Activated naive CD4-positive, alpha-beta T cell treated with anti-CD3 and anti-CD28 coated beads for 36 hours (primary cell): ENCODE data around the gene NFYA. TPM values are rescaled to one million over a fixed set of nuclear protein-coding genes. Genes with fewer than 3 reads are reported as not detected.

Experiments used
- CTCF ChIA-PET: fragments of 350-600 bp; sonication (Branson Sonifier 250); formaldehyde crosslinking; loops from one replicate; lab custom pipeline; 2021; ENCODE audit warnings: antibody characterized with exemption; lab: Charles Lee
- DNase-seq: peaks from one replicate; pipeline ENCODE4 v3.0.0-alpha.2; 2020
- H3K27ac Mint-ChIP-seq: one replicate; pipeline ENCODE4 v1.8.0; 2021; ENCODE audit warnings: mild to moderate bottlenecking, mixed read lengths
- H3K27me3 Mint-ChIP-seq: one replicate; pipeline ENCODE4 v1.8.0; 2021; ENCODE audit warnings: low read depth, mixed read lengths
- H3K36me3 Mint-ChIP-seq: one replicate; pipeline ENCODE4 v1.8.0; 2021; ENCODE audit warnings: low read depth, mixed read lengths
- H3K4me1 Mint-ChIP-seq: one replicate; pipeline ENCODE4 v1.8.0; 2021; ENCODE audit warnings: low read depth, mixed read lengths
- H3K4me3 Mint-ChIP-seq: one replicate; pipeline ENCODE4 v1.8.0; 2021; ENCODE audit warnings: mild to moderate bottlenecking, moderate library complexity, mixed read lengths
- H3K9me3 Mint-ChIP-seq: one replicate; pipeline ENCODE4 v1.8.0; 2021; ENCODE audit warnings: mixed read lengths
- intact Hi-C: fragments of 100-400 bp; cut with micrococcal nuclease; formaldehyde crosslinking; loops from one replicate; pipeline ENCODE4 v1.15.1; 2023
- total RNA-seq, 2 experiments: library from RNA; stranded (reverse); gene quantifications; one replicate each; pipeline ENCODE4 v1.2.3, GENCODE V29; 2021

Gene NFYA
- total RNA-seq, 2 experiments from 2014 or later, result 38.0 to 38.7 TPM

DNA sequence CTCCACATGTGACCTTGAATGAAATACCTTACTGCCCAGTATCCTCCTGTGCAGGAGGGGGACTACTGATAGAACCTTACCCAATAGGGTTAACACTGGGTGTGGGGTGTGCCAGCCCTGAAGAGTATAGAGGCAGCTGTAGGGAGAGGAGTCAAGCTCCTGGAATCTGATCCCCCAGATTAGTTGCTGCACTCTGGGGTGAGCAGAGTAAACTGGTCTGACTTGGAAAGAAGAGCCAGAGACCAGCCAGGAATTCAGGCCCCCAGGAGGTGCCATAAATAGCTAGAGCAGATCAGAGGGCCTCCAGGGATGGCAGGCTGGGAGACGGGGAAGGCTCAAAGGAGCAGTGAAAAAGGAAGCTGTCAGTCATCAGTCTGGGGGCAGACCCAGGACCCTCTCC lies 23.3 kb upstream of the NFYA start:
- peaks cover 16% of the 10 kb centered on the region for H3K4me1 Mint-ChIP-seq
- H3K4me3 Mint-ChIP-seq, result no peak overlapping the region
- no peak overlapping the region for H3K27ac Mint-ChIP-seq
- peaks cover 3% of the 10 kb centered on the region for H3K36me3 Mint-ChIP-seq
- H3K27me3 Mint-ChIP-seq, result no peaks in the 10 kb centered on the region
- CTCF ChIA-PET, result interaction anchor here (2.0 kb wide), 1 partner anchor 10 kb away, joined by 11 read pairs; the partner anchor contains the start of gene UNC5CL
- DNase-seq, result no peak
- H3K9me3 Mint-ChIP-seq, result no peaks in the 10 kb centered on the region
- intact Hi-C loops, result no loop called here

DNA sequence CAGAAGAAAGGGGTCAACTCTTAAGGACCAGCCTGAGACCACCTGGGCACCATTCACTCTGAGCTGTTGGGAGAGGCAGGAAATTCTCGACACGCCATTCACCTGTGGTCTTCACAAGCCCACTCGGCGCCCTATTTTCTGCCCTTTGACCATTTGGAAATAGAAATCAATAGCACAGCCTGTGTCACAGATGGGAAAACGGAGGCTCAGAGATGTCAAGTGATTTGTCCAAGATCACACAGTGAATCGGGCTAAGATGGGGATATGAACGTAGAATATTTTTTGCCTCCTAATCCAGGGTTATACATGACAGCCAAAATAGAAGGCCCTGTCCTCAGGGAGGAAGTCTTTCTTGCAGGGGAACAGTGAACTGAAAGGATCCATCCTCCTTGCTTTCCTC lies 22.8 kb upstream of the NFYA start:
- intact Hi-C loops, result no loop called here
- peaks cover 3% of the 10 kb centered on the region for H3K36me3 Mint-ChIP-seq
- DNase-seq, result no peak
- no peaks in the 10 kb centered on the region for H3K9me3 Mint-ChIP-seq
- no peak overlapping the region for H3K27ac Mint-ChIP-seq
- H3K4me3 Mint-ChIP-seq, result no peak overlapping the region
- CTCF ChIA-PET, result interaction anchor here (2.0 kb wide), 1 partner anchor 11 kb away, joined by 11 read pairs; the partner anchor contains the start of gene UNC5CL
- H3K4me1 Mint-ChIP-seq, result peaks cover 16% of the 10 kb centered on the region
- H3K27me3 Mint-ChIP-seq, result no peaks in the 10 kb centered on the region

DNA sequence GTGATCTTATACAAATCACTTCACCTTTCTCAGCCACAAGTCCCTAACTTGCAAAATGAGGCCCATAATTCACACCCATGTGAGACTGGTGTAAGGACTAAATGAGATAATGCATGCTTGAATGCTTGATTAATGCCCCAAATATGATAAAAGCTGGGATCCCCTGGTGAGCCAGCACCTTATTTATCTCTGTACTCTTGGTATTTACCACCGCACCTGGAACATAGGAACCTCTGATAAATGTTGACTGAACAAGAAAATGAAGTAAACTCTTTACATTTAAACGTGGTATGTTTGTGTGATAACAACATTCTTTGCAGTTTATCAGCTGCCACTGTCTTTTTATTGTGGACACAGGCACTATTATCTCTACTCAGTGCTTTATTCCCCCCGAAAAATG lies 22.2 kb upstream of the NFYA start:
- Mint-ChIP-seq H3K36me3 (peaks cover 4% of the 10 kb centered on the region), H3K4me3 (no peak overlapping the region), H3K9me3 (no peaks in the 10 kb centered on the region), H3K4me1 (peaks cover 16% of the 10 kb centered on the region), H3K27me3 (no peaks in the 10 kb centered on the region), H3K27ac (no peak overlapping the region)
- CTCF ChIA-PET, result interaction anchor here (2.4 kb wide), 1 partner anchor 23 kb away, joined by 8 read pairs; no protein-coding TSS in a partner anchor
- DNase-seq, result no peak
- intact Hi-C loops, result no loop called here

DNA sequence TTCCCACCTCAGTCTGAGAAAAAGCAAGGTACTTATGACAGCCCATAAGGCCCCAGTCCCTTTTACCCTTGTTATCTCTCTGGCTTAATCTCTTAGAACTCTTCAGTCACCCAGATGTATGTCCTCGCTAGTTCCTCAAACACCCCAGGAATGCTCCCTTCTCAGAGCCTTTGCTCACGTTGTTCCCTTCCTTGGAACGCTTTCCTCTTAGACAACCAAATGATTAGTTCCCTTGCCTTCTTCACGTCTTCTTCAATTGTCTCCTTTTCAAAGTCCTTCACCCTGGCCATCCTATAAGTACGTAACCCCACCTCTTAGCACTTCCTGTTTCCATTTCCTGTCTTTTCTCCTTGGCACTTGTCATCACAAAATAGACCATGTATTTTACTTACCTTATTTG lies 20.9 kb upstream of the NFYA start:
- Mint-ChIP-seq H3K4me3 (no peak overlapping the region), H3K4me1 (peaks cover 16% of the 10 kb centered on the region), H3K27ac (no peak overlapping the region), H3K36me3 (peaks cover 7% of the 10 kb centered on the region), H3K27me3 (no peaks in the 10 kb centered on the region), H3K9me3 (no peaks in the 10 kb centered on the region)
- DNase-seq, result no peak
- intact Hi-C loops, result no loop called here
- CTCF ChIA-PET, result interaction anchor here (2.4 kb wide), 2 partner anchors 16 to 24 kb away, joined by 8 to 10 read pairs; no protein-coding TSS in a partner anchor

DNA sequence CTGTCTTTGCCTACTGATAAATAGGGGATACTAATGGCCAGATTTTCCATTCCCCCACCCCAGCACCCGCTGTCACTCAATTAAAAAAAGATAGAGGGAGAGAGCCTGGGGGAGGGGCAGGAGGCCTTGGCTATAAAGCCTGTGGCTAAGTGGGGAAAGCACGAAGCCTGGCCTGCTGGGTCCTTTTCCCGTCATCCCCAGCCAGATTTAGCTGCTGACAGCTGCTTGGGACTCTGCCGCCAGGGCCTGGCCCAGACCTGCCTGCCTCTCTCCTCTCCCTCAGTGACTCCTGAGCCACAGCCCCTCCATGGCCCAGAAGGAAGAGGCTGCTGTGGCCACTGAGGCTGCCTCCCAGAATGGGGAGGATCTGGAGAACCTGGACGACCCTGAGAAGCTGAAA lies 19.7 kb upstream of the NFYA start, which contains the start of gene APOBEC2:
APOBEC2 (plus strand) TSS at position 162 of the 400 bp plus-strand sequence; CDS start at position 308, 146 bp downstream.
- Mint-ChIP-seq H3K4me3 (no peak within 1 kb of the TSS), H3K4me1 (peaks cover 16% of the 10 kb centered on the region), H3K27ac (no peak within 1 kb of the TSS), H3K27me3 (no peaks in the 10 kb centered on the region), H3K9me3 (no peaks in the 10 kb centered on the region), H3K36me3 (peaks cover 7% of the 10 kb centered on the region)
- CTCF ChIA-PET, result interaction anchor here (0.8 to 3.0 kb wide), 6 partner anchors 13 to 129 kb away, joined by 3 to 17 read pairs (median 9); partner anchors contain the start of gene UNC5CL
- no peak for DNase-seq
- intact Hi-C loops, result no loop called here

DNA sequence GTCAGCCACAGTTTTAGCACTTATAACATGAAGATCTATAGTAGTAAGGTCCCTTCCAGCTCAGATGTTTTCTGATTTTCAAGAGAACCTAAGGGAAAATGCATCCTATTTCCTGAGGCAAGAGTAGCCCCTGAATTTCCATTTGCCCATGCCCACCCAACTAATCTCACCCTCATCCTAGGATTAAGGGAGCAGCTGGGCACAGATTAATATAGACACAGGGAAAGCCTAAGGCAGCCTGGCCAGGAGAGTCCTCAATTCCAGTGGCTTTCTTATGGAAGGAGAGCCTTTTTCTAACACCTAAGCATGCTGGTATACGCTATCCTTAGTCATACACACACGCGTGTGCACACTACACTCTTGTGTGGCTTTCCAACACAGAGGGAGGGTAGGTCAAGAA lies 18.3 kb upstream of the NFYA start:
- CTCF ChIA-PET, result interaction anchor here (1.7 to 3.0 kb wide), 3 partner anchors 15 to 128 kb away, joined by 5 to 17 read pairs (median 12); partner anchors contain the start of gene UNC5CL
- intact Hi-C loops, result no loop called here
- Mint-ChIP-seq H3K4me1 (peaks cover 16% of the 10 kb centered on the region), H3K9me3 (no peaks in the 10 kb centered on the region), H3K4me3 (no peak overlapping the region), H3K27ac (no peak overlapping the region), H3K36me3 (peaks cover 7% of the 10 kb centered on the region), H3K27me3 (no peaks in the 10 kb centered on the region)
- no peak for DNase-seq

DNA sequence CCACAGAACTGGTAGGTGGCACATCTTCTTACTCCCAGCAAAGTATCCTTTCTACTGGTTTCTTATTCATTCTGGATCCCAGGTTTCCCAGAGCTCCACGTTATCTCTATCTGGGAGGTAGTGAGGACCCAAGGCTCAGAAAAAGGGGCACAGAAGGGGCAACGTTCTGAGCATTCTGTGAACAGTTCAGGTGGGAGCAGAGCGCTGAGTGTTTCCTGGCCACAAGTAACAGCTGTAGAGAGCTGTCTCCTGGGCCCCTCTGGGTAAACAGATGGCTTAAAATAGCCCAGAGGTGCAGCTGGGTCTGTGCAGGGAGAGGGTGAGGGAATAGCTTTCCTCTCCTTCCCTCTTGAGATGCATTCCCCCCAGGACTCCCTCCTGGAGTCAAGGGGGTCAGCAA lies 17.6 kb upstream of the NFYA start:
- H3K4me3 Mint-ChIP-seq, result no peak overlapping the region
- H3K4me1 Mint-ChIP-seq, result peaks cover 16% of the 10 kb centered on the region
- H3K27me3 Mint-ChIP-seq, result no peaks in the 10 kb centered on the region
- intact Hi-C loops, result no loop called here
- H3K36me3 Mint-ChIP-seq, result peaks cover 10% of the 10 kb centered on the region
- CTCF ChIA-PET, result interaction anchor here (2.5 to 3.0 kb wide), 3 partner anchors 13 to 26 kb away, joined by 12 to 17 read pairs (median 12); partner anchors contain the start of gene UNC5CL
- DNase-seq, result no peak
- no peaks in the 10 kb centered on the region for H3K9me3 Mint-ChIP-seq
- no peak overlapping the region for H3K27ac Mint-ChIP-seq

DNA sequence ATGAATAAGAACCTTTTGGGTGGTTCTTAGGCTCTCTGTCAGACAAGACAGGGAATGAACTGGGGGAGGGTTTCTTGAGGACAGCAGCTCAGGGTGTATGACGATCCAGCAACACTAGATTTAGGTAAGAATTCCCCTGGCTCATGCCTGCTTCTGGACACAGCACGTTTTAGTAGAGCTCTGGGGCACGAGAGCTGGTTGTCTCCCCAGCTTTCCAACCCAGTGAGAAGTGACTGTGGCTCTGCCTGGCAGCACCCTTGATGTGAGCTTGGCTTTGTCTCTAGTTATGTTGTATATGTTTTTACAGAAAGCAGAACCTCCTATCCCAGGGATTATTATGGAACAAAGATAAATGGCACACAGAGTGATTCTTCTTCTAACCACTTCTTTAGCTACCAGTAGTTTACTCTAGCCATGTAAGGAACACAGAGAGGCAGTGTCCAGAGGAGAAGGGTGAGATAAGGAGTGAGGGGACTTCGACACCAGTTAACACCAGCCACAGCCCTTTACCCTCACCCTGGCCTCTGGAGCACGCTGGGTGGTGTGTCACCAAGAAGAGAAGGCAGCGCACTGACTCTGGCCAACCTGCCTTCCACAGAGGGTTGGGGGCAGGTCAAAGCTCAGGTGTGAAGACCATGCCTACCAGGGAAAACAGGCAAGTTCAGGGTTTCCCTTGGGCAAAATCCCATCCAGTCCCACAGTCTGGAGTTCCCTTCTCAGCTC lies 15.8 kb upstream of the NFYA start:
- CTCF ChIA-PET, result interaction anchor here (0.7 to 2.5 kb wide), 8 partner anchors 9 to 261 kb away, joined by 3 to 12 read pairs (median 4); partner anchors contain the start of gene UNC5CL
- H3K9me3 Mint-ChIP-seq, result no peaks in the 10 kb centered on the region
- H3K4me3 Mint-ChIP-seq, result no peak overlapping the region
- peaks cover 11% of the 10 kb centered on the region for H3K4me1 Mint-ChIP-seq
- DNase-seq, result no peak
- intact Hi-C loops, result no loop called here
- H3K36me3 Mint-ChIP-seq, result peaks cover 8% of the 10 kb centered on the region
- H3K27ac Mint-ChIP-seq, result no peak overlapping the region
- H3K27me3 Mint-ChIP-seq, result no peaks in the 10 kb centered on the region

DNA sequence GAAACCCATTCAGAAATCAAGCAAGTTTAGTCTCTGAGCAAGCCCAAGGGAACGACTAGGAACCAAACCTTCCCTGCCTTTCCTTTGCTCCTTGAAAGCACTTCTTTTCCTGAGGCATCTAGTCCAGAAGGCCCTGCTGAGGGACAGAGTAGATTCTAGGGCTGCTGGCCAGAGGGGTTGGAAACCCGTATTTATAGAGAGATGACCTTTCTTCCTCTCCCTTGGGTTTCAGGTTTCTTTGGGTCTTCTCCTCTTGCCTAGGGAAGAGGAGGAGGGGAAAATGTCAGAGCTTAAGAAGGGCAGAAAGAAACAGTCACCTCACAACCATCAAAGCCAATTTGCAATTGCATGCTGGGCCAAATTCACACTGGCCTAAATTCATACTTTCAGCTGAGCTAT lies 14.0 kb upstream of the NFYA start:
- no peaks in the 10 kb centered on the region for H3K27me3 Mint-ChIP-seq
- no peak for DNase-seq
- no peaks in the 10 kb centered on the region for H3K9me3 Mint-ChIP-seq
- no peak overlapping the region for H3K27ac Mint-ChIP-seq
- peaks cover 1% of the 10 kb centered on the region for H3K4me1 Mint-ChIP-seq
- peaks cover 12% of the 10 kb centered on the region for H3K36me3 Mint-ChIP-seq
- CTCF ChIA-PET, result interaction anchor here (0.7 to 1.1 kb wide), 4 partner anchors 9 to 310 kb away, joined by 3 to 6 read pairs (median 4); partner anchors contain the start of gene UNC5CL
- H3K4me3 Mint-ChIP-seq, result no peak overlapping the region
- intact Hi-C loops, result no loop called here

DNA sequence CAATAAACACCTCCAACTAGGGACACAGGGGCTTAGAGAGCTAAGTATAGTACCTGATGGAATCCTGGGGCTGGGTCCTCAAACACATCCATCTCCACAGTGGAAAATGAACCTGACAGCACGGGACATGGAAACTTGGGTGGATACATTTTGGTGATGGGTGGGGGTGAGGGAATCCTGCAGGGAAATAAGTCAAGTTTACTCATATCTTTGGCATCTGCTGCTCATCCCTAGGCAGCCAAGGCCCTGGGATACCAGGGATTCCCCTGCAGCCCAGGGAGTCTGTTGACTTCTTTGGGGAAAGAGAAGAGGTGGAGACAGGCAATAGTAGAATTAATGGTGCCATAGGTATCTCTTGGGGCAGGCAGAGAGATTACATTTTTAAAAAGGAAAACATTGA lies 13.2 kb upstream of the NFYA start:
- Mint-ChIP-seq H3K4me3 (no peak overlapping the region), H3K4me1 (peaks cover 5% of the 10 kb centered on the region), H3K36me3 (peaks cover 13% of the 10 kb centered on the region), H3K9me3 (no peaks in the 10 kb centered on the region), H3K27me3 (no peaks in the 10 kb centered on the region), H3K27ac (no peak overlapping the region)
- no peak for DNase-seq
- CTCF ChIA-PET, result interaction anchor here (0.9 to 1.1 kb wide), 3 partner anchors 8 to 247 kb away, joined by 3 to 6 read pairs (median 3); no protein-coding TSS in a partner anchor
- intact Hi-C loops, result no loop called here

DNA sequence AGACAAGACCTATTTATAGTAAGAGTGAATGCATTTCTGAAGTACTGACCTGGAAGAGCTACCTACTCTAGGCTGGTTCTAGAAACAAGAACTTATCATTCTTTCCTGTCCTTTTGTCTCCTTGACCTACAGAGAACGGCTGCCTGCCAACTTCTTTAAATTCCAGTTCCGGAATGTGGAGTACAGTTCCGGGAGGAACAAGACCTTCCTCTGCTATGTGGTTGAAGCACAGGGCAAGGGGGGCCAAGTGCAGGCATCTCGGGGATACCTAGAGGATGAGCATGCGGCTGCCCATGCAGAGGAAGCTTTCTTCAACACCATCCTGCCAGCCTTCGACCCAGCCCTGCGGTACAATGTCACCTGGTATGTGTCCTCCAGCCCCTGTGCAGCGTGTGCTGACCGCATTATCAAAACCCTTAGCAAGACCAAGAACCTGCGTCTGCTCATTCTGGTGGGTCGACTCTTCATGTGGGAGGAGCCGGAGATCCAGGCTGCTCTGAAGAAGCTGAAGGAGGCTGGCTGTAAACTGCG lies 11.5 kb upstream of the NFYA start:
- CTCF ChIA-PET, result interaction anchor here (0.6 kb wide), 1 partner anchor 33 kb away, joined by 4 read pairs; no protein-coding TSS in a partner anchor
- Mint-ChIP-seq H3K9me3 (no peaks in the 10 kb centered on the region), H3K27me3 (no peaks in the 10 kb centered on the region), H3K36me3 (peaks cover 18% of the 10 kb centered on the region), H3K27ac (no peak overlapping the region), H3K4me1 (peaks cover 5% of the 10 kb centered on the region), H3K4me3 (no peak overlapping the region)
- DNase-seq, result no peak
- intact Hi-C loops, result no loop called here

DNA sequence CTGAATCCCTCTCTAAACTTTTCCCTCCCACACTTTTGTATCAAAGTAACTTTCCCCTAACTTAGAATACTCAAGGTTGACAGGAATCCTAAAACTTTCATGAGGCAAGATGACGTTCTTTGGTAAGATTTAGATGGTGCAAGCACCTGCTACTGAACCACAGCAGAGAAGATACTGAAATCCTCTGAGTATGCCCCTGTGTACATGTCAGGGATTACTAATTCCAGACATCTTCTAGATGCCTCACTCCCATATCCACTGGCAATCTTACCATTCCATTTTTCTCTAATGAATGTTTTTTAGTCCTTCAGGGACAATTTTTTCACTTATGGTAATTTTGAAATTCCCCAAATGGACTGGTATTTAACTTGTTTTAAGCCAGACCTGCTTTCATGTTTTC lies 10.7 kb upstream of the NFYA start:
- CTCF ChIA-PET, result no interaction called here
- peaks cover 25% of the 10 kb centered on the region for H3K36me3 Mint-ChIP-seq

More for the DNA sequence above, 10.7 kb upstream of the NFYA start:
- Mint-ChIP-seq H3K4me3 (no peak overlapping the region), H3K27me3 (no peaks in the 10 kb centered on the region), H3K9me3 (no peaks in the 10 kb centered on the region), H3K27ac (no peak overlapping the region), H3K4me1 (peaks cover 11% of the 10 kb centered on the region)
- no peak for DNase-seq
- intact Hi-C loops, result no loop called here
